ENCODE results near the gene LRIT1.
"Not testable (repeated sequence)": the region's sequence is repeated elsewhere in the genome, so short reads cannot be mapped to it uniquely, and the experiment has no call there.

Gene LRIT1

GRCh38 chr10:84241185-84241790, at the start of gene LRIT1:
TSS of gene LRIT1 (minus strand) at chr10:84241546. CDS start at chr10:84241439, 107 bp downstream.
- no peak for DNase-seq (ENCODE audit: low spot score)

GRCh38 chr10:84290235-84290634, 48.9 kb upstream of the LRIT1 start:
- DNase-seq (ENCODE audit: low spot score) = no peak

- no peak for DNase-seq (ENCODE audit: low spot score)
Observed at GRCh38 chr10:84289521-84290200, 48.3 kb upstream of the LRIT1 start.

- no peak for DNase-seq (ENCODE audit: low spot score)
Observed at GRCh38 chr10:84288151-84288550, 46.8 kb upstream of the LRIT1 start.

- no peak for DNase-seq (ENCODE audit: low spot score)
Observed at GRCh38 chr10:84286695-84287094, 45.3 kb upstream of the LRIT1 start.

- DNase-seq (ENCODE audit: low spot score) = not testable (repeated sequence)
Observed at GRCh38 chr10:84279876-84280475, 38.6 kb upstream of the LRIT1 start.

- DNase-seq (ENCODE audit: low spot score) = no peak
Observed at GRCh38 chr10:84270708-84271107, 29.4 kb upstream of the LRIT1 start.

- DNase-seq (ENCODE audit: low spot score) = no peak
Observed at GRCh38 chr10:84269773-84270172, 28.4 kb upstream of the LRIT1 start.

- no peak for DNase-seq (ENCODE audit: low spot score)
Observed at GRCh38 chr10:84269162-84269561, 27.8 kb upstream of the LRIT1 start.

- peak; percentile 17 for DNase-seq (ENCODE audit: low spot score)
Observed at GRCh38 chr10:84267503-84268126, 26.3 kb upstream of the LRIT1 start.

GRCh38 chr10:84265418-84265817, 24.1 kb upstream of the LRIT1 start:
- DNase-seq (ENCODE audit: low spot score) = no peak

- peak; percentile 62 for DNase-seq (ENCODE audit: low spot score)
Observed at GRCh38 chr10:84264611-84265141, 23.3 kb upstream of the LRIT1 start.

- no peak for DNase-seq (ENCODE audit: low spot score)
Observed at GRCh38 chr10:84263716-84264115, 22.4 kb upstream of the LRIT1 start.

GRCh38 chr10:84262190-84262956, 21.0 kb upstream of the LRIT1 start:
- no peak for DNase-seq (ENCODE audit: low spot score)

- DNase-seq (ENCODE audit: low spot score) = no peak
Observed at GRCh38 chr10:84261236-84261915, 20.0 kb upstream of the LRIT1 start.

GRCh38 chr10:84258034-84258695, 16.8 kb upstream of the LRIT1 start:
- no peak for DNase-seq (ENCODE audit: low spot score)

- DNase-seq (ENCODE audit: low spot score) = no peak
Observed at GRCh38 chr10:84257343-84258020, 16.1 kb upstream of the LRIT1 start.

GRCh38 chr10:84256510-84257342, 15.4 kb upstream of the LRIT1 start:
- peak; percentile 41 for DNase-seq (ENCODE audit: low spot score)

Data from germinal center (tissue), 1 donor.